Endothelial cell of umbilical vein (primary cell): ENCODE measurements around the gene HDGFL2. TPM values are rescaled to one million over a fixed set of nuclear protein-coding genes. Genes with fewer than 3 reads are reported as not detected.

ENCODE experiments used
- BruUV-seq: library from RNA; stranded (reverse); fragments of 400-500 nt; replicated peaks from 2 replicates; lab custom pipeline; 2021; lab: Mats Ljungman, UMichigan
- CTCF ChIA-PET: fragments of 300-600, 350-600 bp; sonication (Branson Sonifier 250); formaldehyde crosslinking; loops from one replicate; lab custom pipeline; 2021; ENCODE audit warnings: antibody characterized with exemption, inconsistent platforms; lab: Charles Lee
- POLR2A ChIA-PET: fragments of 300-600, 350-600 bp; sonication (Branson Sonifier 250); formaldehyde crosslinking; loops from one replicate; lab custom pipeline; 2021; ENCODE audit warnings: antibody characterized with exemption, inconsistent platforms; lab: Charles Lee
- DNase-seq: peaks from one replicate; pipeline ENCODE4 v3.0.0-alpha.2; 2011; ENCODE audit warnings: low read depth, low spot score
- FAIRE-seq: peaks from 2 replicates; lab custom pipeline; 2011; peaks lifted over from hg19 to GRCh38; lab: Jason Lieb, UNC
- H2AFZ ChIP-seq: 2 replicates; pipeline ENCODE4 v1.6.0; 2012; ENCODE audit warnings: low read depth, low read length, control low read depth, inconsistent platforms
- H3K27ac ChIP-seq: 2 replicates; pipeline ENCODE4 v1.5.1; 2011; ENCODE audit warnings: low read depth, mild to moderate bottlenecking, control low read depth, low read length, moderate library complexity; ENCODE audit not compliant: insufficient read depth
- H3K27me3 ChIP-seq, 2 experiments: 2 replicates each; pipeline versions ENCODE4 v1.6.0 to v1.6.1; 2011; ENCODE audit warnings: low read length in 2 of 2, mixed read lengths in 1 of 2; ENCODE audit not compliant: control insufficient read depth in 2 of 2, insufficient read depth in 2 of 2
- H3K36me3 ChIP-seq, 2 experiments: 2 replicates in 1 of 2; 3 replicates in 1 of 2; pipeline ENCODE4 v1.5.1; 2011; ENCODE audit warnings: low read length in 2 of 2, mild to moderate bottlenecking in 1 of 2, moderate library complexity in 1 of 2; ENCODE audit not compliant: control insufficient read depth in 2 of 2, insufficient read depth in 2 of 2; ENCODE audit errors: extremely low read depth in 1 of 2
- H3K4me1 ChIP-seq: 3 replicates; pipeline ENCODE4 v1.5.1; 2011; ENCODE audit warnings: mild to moderate bottlenecking, low read length; ENCODE audit not compliant: control insufficient read depth, insufficient read depth; ENCODE audit errors: extremely low read depth
- H3K4me2 ChIP-seq: 2 replicates; pipeline ENCODE4 v1.6.1; 2011; ENCODE audit warnings: low read length, control low read depth, mixed read lengths; ENCODE audit not compliant: insufficient read depth
- H3K4me3 ChIP-seq, 3 experiments: fragments of 200-600 bp in 1 of 3; sonication (generic), shearing (Covaris generic) in 1 of 3; replicated peaks in 1 of 3; 2 replicates each; pipeline ENCODE4 v1.5.1; 2011 to 2016; ENCODE audit warnings: control low read depth in 3 of 3, low read length in 3 of 3, mild to moderate bottlenecking in 2 of 3, inconsistent platforms in 1 of 3, low read depth in 1 of 3, moderate library complexity in 1 of 3; ENCODE audit not compliant: insufficient read depth in 1 of 3
- H3K79me2 ChIP-seq: 2 replicates; pipeline ENCODE4 v1.6.0; 2012; ENCODE audit warnings: low read length, inconsistent platforms; ENCODE audit not compliant: control insufficient read depth, insufficient read depth
- H3K9ac ChIP-seq: replicated peaks from 2 replicates; pipeline ENCODE3; 2011; ENCODE audit warnings: low read length, control low read depth; ENCODE audit not compliant: insufficient read depth; ENCODE audit errors: extremely low read depth
- H3K9me1 ChIP-seq: replicated peaks from 3 replicates; pipeline ENCODE4 v1.6.0; 2011; ENCODE audit warnings: mild to moderate bottlenecking, low read length; ENCODE audit not compliant: control insufficient read depth, insufficient read depth; ENCODE audit errors: extremely low read depth
- H3K9me3 ChIP-seq: replicated peaks from 2 replicates; pipeline ENCODE4 v1.5.1; 2012; ENCODE audit warnings: low read length, inconsistent platforms; ENCODE audit not compliant: control insufficient read depth, insufficient read depth
- H4K20me1 ChIP-seq: replicated peaks from 2 replicates; pipeline ENCODE3; 2011; ENCODE audit warnings: mild to moderate bottlenecking, low read length; ENCODE audit not compliant: control insufficient read depth, insufficient read depth; ENCODE audit errors: extremely low read depth
- EZH2 ChIP-seq: IDR thresholded peaks from 2 replicates; pipeline ENCODE4 v1.6.1; 2012; ENCODE audit warnings: borderline replicate concordance, low read depth, mild to moderate bottlenecking, moderate library complexity, low read length, inconsistent platforms; ENCODE audit not compliant: severe bottlenecking
- FOS ChIP-seq: IDR thresholded peaks from 2 replicates; pipeline ENCODE4 v1.6.1; 2011; ENCODE audit warnings: mild to moderate bottlenecking, low read length, moderate library complexity, borderline replicate concordance; ENCODE audit not compliant: insufficient read depth
- GATA2 ChIP-seq: IDR thresholded peaks from 2 replicates; pipeline ENCODE4 v1.7.0; 2011; ENCODE audit warnings: low read depth, mild to moderate bottlenecking, moderate library complexity, mixed read lengths, low read length; ENCODE audit not compliant: insufficient read length, insufficient read depth
- JUN ChIP-seq: IDR thresholded peaks from 2 replicates; pipeline ENCODE4 v1.6.1; 2011; ENCODE audit warnings: borderline replicate concordance, low read depth; ENCODE audit not compliant: insufficient read length, insufficient read depth
- MYC ChIP-seq: IDR thresholded peaks from one replicate; pipeline ENCODE4 v1.6.1; 2011; ENCODE audit warnings: mild to moderate bottlenecking, low read depth, low read length
- POLR2A ChIP-seq: IDR thresholded peaks from 2 replicates; pipeline ENCODE4 v1.6.1; 2012; ENCODE audit warnings: low read depth, mild to moderate bottlenecking, control low read depth, low read length
- POLR2AphosphoS5 ChIP-seq: IDR thresholded peaks from 2 replicates; pipeline ENCODE4 v1.6.1; 2012; ENCODE audit warnings: low read depth, mild to moderate bottlenecking, control low read depth, low read length, moderate library complexity; ENCODE audit not compliant: insufficient read depth
- dilution Hi-C: fragments of 300-500 bp; cut with MboI; formaldehyde crosslinking; loops from one replicate; pipeline ENCODE4 v1.15.0; 2019; ENCODE audit warnings: low sequenced_read_pairs; ENCODE audit not compliant: extremely low pct_ligation_motif_present
- intact Hi-C: fragments of 100-400 bp; cut with micrococcal nuclease; formaldehyde crosslinking; loops from one replicate; pipeline ENCODE4 v1.10.0; 2022
- polyA plus RNA-seq, 4 experiments: library from polyadenylated mRNA; depleted of rRNA in 3 of 4; stranded (reverse) in 3 of 4; unstranded in 1 of 4; fragments of >200 nt; gene quantifications; 2 replicates each; pipeline versions ENCODE4 v1.2.1 to v1.2.3, GENCODE V29; 2011 to 2012; ENCODE audit warnings: missing spikeins in 1 of 4
- total RNA-seq: library from RNA; stranded (reverse); gene quantifications from 2 replicates; pipeline ENCODE4 v1.2.3, GENCODE V29; 2021
- TF ChIP-seq, protein P1 (sequence below): IDR thresholded peaks from 2 replicates; pipeline ENCODE4 v1.6.1; 2011; ENCODE audit not compliant: insufficient read depth, insufficient read length
- TF ChIP-seq, protein P2 (sequence below), 2 donors: IDR thresholded peaks; 1 replicate in 1 of 2; 2 replicates in 1 of 2; pipeline ENCODE4 v1.5.1; 2011; ENCODE audit warnings: low read length in 2 of 2, mild to moderate bottlenecking in 2 of 2, moderate library complexity in 2 of 2, control low read depth in 1 of 2, inconsistent platforms in 1 of 2, low read depth in 1 of 2; ENCODE audit not compliant: insufficient read depth in 1 of 2; ENCODE audit errors: extremely low read depth in 1 of 2

HDGFL2 gene
- total and polyA plus RNA-seq, 2 donors (not counting 3 experiments of a cell fraction or from before 2014, with no cell fraction given) = 39.1 to 79.6 TPM

DNA sequence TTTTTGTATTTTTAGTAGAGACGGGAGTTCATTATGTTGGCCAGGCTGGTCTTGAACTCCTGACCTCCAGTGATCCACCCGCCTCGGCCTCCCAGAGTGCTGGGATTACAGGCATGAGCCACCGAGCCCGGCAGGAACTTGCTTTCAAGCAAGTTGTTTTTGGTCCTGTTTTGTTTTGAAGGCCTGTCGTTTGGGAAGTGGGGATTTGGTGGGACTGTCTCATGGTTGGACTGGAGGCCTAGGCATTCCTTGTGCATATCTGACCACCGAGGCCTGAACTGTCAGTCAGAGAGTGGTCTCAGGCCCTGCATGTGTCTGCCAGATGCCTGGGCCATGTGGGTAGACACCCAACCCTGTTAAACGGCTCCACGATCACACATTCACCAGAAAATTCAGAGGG lies 40.8 kb upstream of the HDGFL2 start:
- intact Hi-C loops = no loop called here
- CTCF ChIA-PET = no interaction called here
- Histone ChIP-seq H3K27ac (no peak overlapping the region), H3K36me3 (peaks cover 5 to 16% of the 10 kb centered on the region in 2 experiments), H3K9me3 (no peaks in the 10 kb centered on the region), H3K9me1 (no peaks in the 10 kb centered on the region), H3K4me3 (no peak overlapping the region), H3K27me3 (no peaks in the 10 kb centered on the region), H2AFZ (no peak overlapping the region), H3K4me2 (no peak overlapping the region), H4K20me1 (no peaks in the 10 kb centered on the region), H3K4me1 (no peaks in the 10 kb centered on the region), H3K79me2 (no peaks in the 10 kb centered on the region), H3K9ac (no peak overlapping the region)
- TF ChIP-seq EZH2 (no peak), FOS (no peak), MYC (no peak), GATA2 (no peak), JUN (no peak), POLR2A (no peak), POLR2AphosphoS5 (no peak)
- TF ChIP-seq, protein P1, sequence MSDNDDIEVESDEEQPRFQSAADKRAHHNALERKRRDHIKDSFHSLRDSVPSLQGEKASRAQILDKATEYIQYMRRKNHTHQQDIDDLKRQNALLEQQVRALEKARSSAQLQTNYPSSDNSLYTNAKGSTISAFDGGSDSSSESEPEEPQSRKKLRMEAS = no peak
- TF ChIP-seq, protein P2, sequence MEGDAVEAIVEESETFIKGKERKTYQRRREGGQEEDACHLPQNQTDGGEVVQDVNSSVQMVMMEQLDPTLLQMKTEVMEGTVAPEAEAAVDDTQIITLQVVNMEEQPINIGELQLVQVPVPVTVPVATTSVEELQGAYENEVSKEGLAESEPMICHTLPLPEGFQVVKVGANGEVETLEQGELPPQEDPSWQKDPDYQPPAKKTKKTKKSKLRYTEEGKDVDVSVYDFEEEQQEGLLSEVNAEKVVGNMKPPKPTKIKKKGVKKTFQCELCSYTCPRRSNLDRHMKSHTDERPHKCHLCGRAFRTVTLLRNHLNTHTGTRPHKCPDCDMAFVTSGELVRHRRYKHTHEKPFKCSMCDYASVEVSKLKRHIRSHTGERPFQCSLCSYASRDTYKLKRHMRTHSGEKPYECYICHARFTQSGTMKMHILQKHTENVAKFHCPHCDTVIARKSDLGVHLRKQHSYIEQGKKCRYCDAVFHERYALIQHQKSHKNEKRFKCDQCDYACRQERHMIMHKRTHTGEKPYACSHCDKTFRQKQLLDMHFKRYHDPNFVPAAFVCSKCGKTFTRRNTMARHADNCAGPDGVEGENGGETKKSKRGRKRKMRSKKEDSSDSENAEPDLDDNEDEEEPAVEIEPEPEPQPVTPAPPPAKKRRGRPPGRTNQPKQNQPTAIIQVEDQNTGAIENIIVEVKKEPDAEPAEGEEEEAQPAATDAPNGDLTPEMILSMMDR (IDR thresholded peaks at IDR 0.05; ENCODE audit: extremely low read depth in 1 of 2, insufficient read depth in 1 of 2, low read depth in 1 of 2, low read length in 2 of 2) = no peak
- BruUV-seq = no TSS peak
- POLR2A ChIA-PET = no interaction called here
- dilution Hi-C loops = no loop called here
- DNase-seq (no peak), FAIRE-seq (no peak)
